Gastrocnemius medialis (tissue), 4 donors: ENCODE results near the gene CHSY1.

Source experiments
- POLR2A ChIP-seq, 2 donors: fragments of 450-650 bp; IDR thresholded peaks; one replicate each; pipeline ENCODE4 v1.6.1; 2017; ENCODE audit warnings: antibody characterized with exemption in 2 of 2, mild to moderate bottlenecking in 2 of 2, moderate library complexity in 2 of 2
- TF ChIP-seq, protein P1 (sequence below), 5 experiments: fragments of 450-650 bp in 3 of 5; fragments of 200-600 bp in 2 of 5; sonication (generic) in 2 of 5; IDR thresholded peaks in 4 of 5; conservative IDR thresholded peaks in 1 of 5; 1 replicate in 4 of 5; 2 replicates in 1 of 5; pipeline ENCODE4 v1.5.1; 2016 to 2019; ENCODE audit warnings: antibody characterized with exemption in 5 of 5, mild to moderate bottlenecking in 3 of 5, moderate library complexity in 3 of 5

DNA sequence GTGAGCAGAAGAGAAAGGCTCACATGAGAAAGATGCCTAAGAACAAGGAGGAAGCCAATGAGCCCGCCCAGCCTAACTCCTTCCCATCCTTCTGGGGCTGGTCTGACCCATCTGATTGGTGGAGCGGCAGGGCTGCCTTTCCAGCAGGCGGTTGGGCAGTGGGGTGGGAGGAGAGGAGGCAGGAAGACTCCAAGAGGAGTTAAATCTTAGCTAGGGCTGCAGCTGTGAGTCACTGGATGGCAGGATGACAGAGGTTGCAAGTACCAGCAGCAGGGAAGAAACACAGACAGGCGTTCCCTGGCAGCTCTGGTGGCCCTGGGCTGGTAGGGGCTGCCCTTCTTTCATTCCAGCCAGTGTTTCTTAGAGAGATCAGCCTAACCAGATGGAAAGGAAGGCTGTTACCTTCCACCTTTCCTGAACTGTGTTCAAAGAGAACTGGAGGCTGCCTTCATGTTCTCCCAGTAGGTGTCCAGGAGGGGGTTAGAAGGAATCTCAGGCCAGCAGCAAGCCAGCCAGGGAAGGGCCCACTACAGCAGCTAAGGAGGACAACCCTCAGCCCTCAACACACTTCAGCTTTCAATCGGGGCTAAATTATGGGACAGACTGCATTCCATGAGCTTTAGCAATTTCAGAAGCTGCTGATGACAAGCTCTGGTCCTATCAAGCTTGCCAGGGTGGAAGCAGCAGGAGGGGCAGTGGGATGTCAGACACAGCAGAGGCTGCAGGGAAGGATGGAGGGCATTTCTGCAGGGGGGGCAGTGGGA lies 50.3 kb downstream of the CHSY1 start:
- TF ChIP-seq, protein P1, sequence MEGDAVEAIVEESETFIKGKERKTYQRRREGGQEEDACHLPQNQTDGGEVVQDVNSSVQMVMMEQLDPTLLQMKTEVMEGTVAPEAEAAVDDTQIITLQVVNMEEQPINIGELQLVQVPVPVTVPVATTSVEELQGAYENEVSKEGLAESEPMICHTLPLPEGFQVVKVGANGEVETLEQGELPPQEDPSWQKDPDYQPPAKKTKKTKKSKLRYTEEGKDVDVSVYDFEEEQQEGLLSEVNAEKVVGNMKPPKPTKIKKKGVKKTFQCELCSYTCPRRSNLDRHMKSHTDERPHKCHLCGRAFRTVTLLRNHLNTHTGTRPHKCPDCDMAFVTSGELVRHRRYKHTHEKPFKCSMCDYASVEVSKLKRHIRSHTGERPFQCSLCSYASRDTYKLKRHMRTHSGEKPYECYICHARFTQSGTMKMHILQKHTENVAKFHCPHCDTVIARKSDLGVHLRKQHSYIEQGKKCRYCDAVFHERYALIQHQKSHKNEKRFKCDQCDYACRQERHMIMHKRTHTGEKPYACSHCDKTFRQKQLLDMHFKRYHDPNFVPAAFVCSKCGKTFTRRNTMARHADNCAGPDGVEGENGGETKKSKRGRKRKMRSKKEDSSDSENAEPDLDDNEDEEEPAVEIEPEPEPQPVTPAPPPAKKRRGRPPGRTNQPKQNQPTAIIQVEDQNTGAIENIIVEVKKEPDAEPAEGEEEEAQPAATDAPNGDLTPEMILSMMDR (IDR thresholded peaks at IDR 0.05 in 4 of 5, conservative IDR thresholded peaks at IDR 0.05 in 1 of 5) = no peak
- TF ChIP-seq POLR2A (IDR thresholded peaks at IDR 0.05) = peak in 1 of 2 donors; percentile 25
